Esophagus squamous epithelium (tissue), 5 donors: ENCODE measurements around the gene LARGE1. TPM values are rescaled to one million over a fixed set of nuclear protein-coding genes. Genes with fewer than 3 reads are reported as not detected.
A peak's percentile ranks its signal among the peaks of the same experiment; 100 is the strongest.

Experiments used
- DNase-seq: peaks from one replicate; lab custom pipeline; 2025; lab: John Stamatoyannopoulos, UW
- H3K27ac ChIP-seq, 4 donors: fragments of 200-600 bp; sonication (generic); one replicate each; pipeline ENCODE4 v1.5.1; 2016 to 2019; ENCODE audit warnings: mild to moderate bottlenecking in 1 of 4
- H3K27me3 ChIP-seq, 4 donors: fragments of 200-600 bp; sonication (generic); 1 replicate in 3 of 4; 2 replicates in 1 of 4; pipeline versions ENCODE4 v1.5.1 to v1.6.0; 2017 to 2021; ENCODE audit warnings: antibody characterized with exemption in 1 of 4
- H3K36me3 ChIP-seq, 3 donors: fragments of 200-600 bp; sonication (generic); one replicate each; pipeline ENCODE4 v1.5.1; 2016 to 2019
- H3K4me1 ChIP-seq, 3 donors: fragments of 200-600 bp; sonication (generic); one replicate each; pipeline ENCODE4 v1.5.1; 2017 to 2019
- H3K4me3 ChIP-seq, 4 donors: fragments of 200-600 bp; sonication (generic); 1 replicate in 3 of 4; 2 replicates in 1 of 4; pipeline ENCODE4 v1.5.1; 2016 to 2019; ENCODE audit warnings: mild to moderate bottlenecking in 2 of 4, moderate library complexity in 1 of 4
- H3K9me3 ChIP-seq, 3 donors: fragments of 200-600 bp; sonication (generic); one replicate each; pipeline ENCODE4 v1.5.1; 2016 to 2019
- POLR2A ChIP-seq, 4 donors: fragments of 450-650 bp; IDR thresholded peaks; one replicate each; pipeline ENCODE4 v1.6.1; 2017; ENCODE audit warnings: antibody characterized with exemption in 4 of 4, mild to moderate bottlenecking in 4 of 4, moderate library complexity in 3 of 4
- WGBS, 2 donors: methylation state at CpG; one replicate each; pipeline ENCODE4 v1.1.5; 2018; 5-methylcytosine and 5-hydroxymethylcytosine counted together
- intact Hi-C: fragments of 100-400 bp; cut with DNase I; formaldehyde crosslinking; loops from one replicate; pipeline ENCODE4 v1.15.0; 2022
- total RNA-seq, 4 donors: library from RNA; depleted of rRNA; stranded (reverse); fragments of >200 nt; gene quantifications; one replicate each; pipeline ENCODE4 v1.1.0, GENCODE V29; 2016
- TF ChIP-seq, protein P1 (sequence below), 6 experiments: fragments of 450-650 bp in 4 of 6; fragments of 200-600 bp in 2 of 6; sonication (generic) in 2 of 6; IDR thresholded peaks; one replicate each; pipeline ENCODE4 v1.5.1; 2016 to 2019; ENCODE audit warnings: antibody characterized with exemption in 6 of 6, mild to moderate bottlenecking in 4 of 6, moderate library complexity in 4 of 6
- donor health status: DM: yes; HTN: yes; CAD: no.

The LARGE1 gene
- total RNA-seq, 4 donors from 2014 or later = 5.2 to 15.1 (median 6.6) TPM

DNA sequence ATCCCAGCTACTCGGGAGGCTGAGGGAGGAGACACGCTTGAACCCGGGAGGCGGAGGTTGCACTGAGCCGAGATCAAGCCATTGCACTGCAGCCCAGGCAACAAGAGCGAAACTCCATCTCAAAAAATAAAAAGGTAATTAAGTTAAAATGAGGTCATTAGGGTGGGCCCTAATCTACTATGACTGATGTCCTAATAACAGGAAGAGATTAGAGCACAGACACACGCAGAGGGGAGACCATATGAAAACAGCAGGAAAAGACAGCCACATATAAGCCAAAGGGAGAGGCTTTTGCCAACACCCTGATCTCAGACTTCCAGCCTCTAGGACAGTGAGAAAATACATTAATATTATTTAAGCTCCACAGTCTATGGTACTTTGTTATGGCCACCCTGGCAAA, 17.3 kb downstream of the LARGE1 start:
- intact Hi-C loops = no loop called here
- Histone ChIP-seq H3K27ac (no peak overlapping the region), H3K36me3 (no peaks in the 10 kb centered on the region), H3K9me3 (no peaks in the 10 kb centered on the region), H3K4me3 (no peak overlapping the region), H3K27me3 (no peaks in the 10 kb centered on the region), H3K4me1 (no peaks in the 10 kb centered on the region)
- 86 to 87% methylated on average over 7 of the region's 7 CpGs for WGBS, 2 donors
- TF ChIP-seq POLR2A (IDR thresholded peaks at IDR 0.05) = no peak
- TF ChIP-seq, protein P1, sequence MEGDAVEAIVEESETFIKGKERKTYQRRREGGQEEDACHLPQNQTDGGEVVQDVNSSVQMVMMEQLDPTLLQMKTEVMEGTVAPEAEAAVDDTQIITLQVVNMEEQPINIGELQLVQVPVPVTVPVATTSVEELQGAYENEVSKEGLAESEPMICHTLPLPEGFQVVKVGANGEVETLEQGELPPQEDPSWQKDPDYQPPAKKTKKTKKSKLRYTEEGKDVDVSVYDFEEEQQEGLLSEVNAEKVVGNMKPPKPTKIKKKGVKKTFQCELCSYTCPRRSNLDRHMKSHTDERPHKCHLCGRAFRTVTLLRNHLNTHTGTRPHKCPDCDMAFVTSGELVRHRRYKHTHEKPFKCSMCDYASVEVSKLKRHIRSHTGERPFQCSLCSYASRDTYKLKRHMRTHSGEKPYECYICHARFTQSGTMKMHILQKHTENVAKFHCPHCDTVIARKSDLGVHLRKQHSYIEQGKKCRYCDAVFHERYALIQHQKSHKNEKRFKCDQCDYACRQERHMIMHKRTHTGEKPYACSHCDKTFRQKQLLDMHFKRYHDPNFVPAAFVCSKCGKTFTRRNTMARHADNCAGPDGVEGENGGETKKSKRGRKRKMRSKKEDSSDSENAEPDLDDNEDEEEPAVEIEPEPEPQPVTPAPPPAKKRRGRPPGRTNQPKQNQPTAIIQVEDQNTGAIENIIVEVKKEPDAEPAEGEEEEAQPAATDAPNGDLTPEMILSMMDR (IDR thresholded peaks at IDR 0.05) = no peak
- no peak for DNase-seq

DNA sequence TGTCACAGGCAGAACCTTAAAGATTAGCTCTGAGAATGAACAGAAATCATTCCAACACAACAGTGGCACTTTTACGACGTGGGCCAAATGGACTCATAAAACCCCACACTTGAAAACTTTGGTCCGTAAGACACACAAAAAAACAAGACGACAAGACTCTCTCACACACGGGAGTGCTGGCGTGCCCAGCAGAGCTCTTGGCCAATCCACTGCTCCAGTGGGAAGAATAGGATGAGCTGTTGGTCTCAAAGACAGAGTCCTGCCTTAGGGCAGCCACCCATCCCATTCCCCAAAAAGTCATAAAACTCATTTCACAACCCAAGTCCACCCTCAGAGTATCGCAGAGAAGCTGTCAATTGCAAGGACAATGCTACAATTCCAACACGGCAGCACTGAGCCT, 18.2 kb downstream of the LARGE1 start:
- WGBS, 2 donors = 87 to 91% methylated on average over 7 to 8 of the region's 8 CpGs
- DNase-seq = no peak
- intact Hi-C loops = no loop called here
- H3K27me3 ChIP-seq = no peaks in the 10 kb centered on the region
- H3K4me3 ChIP-seq = no peak overlapping the region
- H3K36me3 ChIP-seq = no peaks in the 10 kb centered on the region
- H3K9me3 ChIP-seq = no peaks in the 10 kb centered on the region
- TF ChIP-seq, protein P1 (IDR thresholded peaks at IDR 0.05) = no peak
- no peak for TF ChIP-seq POLR2A (IDR thresholded peaks at IDR 0.05)
- no peak overlapping the region for H3K27ac ChIP-seq
- H3K4me1 ChIP-seq = peaks cover 0 to 4% (median 0%) of the 10 kb centered on the region in 3 donors

DNA sequence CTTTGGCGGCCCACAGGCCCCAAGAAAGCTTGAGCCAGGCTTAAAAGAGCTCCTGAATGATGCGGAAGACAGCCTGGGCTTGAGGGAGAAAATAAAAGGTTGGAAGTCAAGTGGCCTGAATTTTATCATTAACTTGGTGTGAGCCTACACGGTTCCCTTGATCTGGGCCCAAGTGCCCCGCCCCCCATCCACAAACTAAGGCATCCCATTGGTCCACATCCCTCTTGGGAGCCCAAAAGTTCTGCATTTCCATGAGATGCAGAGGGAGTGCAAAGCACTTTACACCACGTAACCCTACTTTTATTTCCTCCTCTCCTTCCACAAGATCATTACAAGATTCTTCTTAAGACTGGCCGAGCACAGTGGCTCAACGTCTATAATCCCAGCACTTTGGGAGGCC, 22.2 kb downstream of the LARGE1 start:
- Histone ChIP-seq H3K4me1 (peaks cover 0 to 20% (median 0%) of the 10 kb centered on the region in 3 donors), H3K9me3 (no peaks in the 10 kb centered on the region), H3K27me3 (no peaks in the 10 kb centered on the region), H3K36me3 (no peaks in the 10 kb centered on the region), H3K4me3 (no peak overlapping the region), H3K27ac (no peak overlapping the region)
- DNase-seq = no peak
- intact Hi-C loops = no loop called here
- TF ChIP-seq POLR2A (IDR thresholded peaks at IDR 0.05) = no peak
- TF ChIP-seq, protein P1 (IDR thresholded peaks at IDR 0.05) = no peak
- 78 to 85% methylated on average over 7 of the region's 7 CpGs for WGBS, 2 donors

DNA sequence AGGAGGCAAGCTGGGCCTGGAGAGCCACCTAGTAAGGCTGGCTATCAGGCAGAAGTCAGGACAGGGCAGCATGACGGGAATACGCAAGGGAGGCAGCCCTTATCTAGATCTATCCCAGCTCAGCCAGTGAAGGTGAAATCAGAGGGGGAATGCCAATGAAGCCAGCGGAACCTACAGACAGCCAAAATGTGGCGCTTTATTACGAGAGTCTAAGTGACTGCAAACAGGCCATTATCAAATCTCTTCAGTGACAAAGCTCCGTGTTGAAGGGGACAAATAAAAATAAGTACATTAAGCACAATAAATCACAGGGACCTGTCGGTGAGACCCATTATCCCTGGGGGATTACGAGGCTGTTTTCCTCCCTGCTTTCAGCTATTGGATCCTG, 22.8 kb downstream of the LARGE1 start:
- TF ChIP-seq, protein P1 (IDR thresholded peaks at IDR 0.05) = no peak
- TF ChIP-seq POLR2A (IDR thresholded peaks at IDR 0.05) = no peak
- DNase-seq = no peak
- intact Hi-C loops = no loop called here
- Histone ChIP-seq H3K4me3 (no peak overlapping the region), H3K9me3 (no peaks in the 10 kb centered on the region), H3K4me1 (peaks cover 0 to 20% (median 0%) of the 10 kb centered on the region in 3 donors), H3K27me3 (no peaks in the 10 kb centered on the region), H3K36me3 (no peaks in the 10 kb centered on the region), H3K27ac (peak overlapping the region in 1 of 4 donors; percentile 9)
- 83 to 94% methylated on average over 6 to 8 of the region's 8 CpGs for WGBS, 2 donors

DNA sequence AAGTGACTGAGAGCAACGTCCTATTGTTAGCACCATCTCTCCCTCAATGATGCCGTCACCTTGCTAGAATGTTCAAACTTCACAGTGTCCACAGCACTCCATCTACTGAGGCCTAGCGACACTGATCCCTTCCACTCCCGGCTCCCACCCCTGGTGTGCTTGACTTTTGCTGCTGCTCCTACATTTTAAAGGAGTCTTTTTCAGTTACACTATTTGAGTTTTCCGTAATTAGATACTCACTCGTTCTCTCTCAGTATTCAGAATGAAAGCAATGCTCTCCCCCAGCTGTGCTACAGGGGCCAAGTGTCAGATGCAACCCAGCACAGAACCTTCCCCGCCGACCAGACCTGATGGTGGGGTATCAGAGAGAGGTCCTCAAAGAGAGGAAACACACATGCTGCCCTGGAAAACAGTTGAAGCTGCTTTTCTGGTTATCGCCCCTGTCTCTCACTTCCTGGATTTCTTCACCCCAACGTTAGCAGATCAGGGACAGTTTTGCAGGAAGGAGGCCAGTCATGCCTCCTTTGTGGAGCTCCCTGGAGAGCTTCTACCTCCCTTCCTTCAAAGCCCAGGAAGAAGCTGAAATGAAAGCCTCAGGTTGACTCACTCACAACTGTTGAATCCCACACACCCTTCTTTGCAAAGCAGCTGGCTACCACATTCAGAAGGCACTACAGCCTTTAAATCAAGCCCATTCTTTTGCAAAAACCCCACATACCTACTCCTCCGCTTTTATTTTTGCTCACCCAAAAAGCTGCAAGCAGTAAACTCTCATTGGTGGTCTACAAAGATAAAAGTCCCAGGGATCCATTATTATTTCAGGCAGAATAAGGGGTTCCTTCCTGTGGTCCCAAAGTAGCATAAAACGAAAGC, 23.5 kb downstream of the LARGE1 start:
- WGBS, 2 donors = 73 to 88% methylated on average over 8 to 10 of the region's 12 CpGs
- TF ChIP-seq, protein P1 (IDR thresholded peaks at IDR 0.05) = no peak
- no peak for TF ChIP-seq POLR2A (IDR thresholded peaks at IDR 0.05)
- Histone ChIP-seq H3K27me3 (no peaks in the 10 kb centered on the region), H3K27ac (peak overlapping the region in 1 of 4 donors; percentile 14), H3K9me3 (no peaks in the 10 kb centered on the region), H3K4me1 (peaks cover 0 to 20% (median 0%) of the 10 kb centered on the region in 3 donors), H3K36me3 (no peaks in the 10 kb centered on the region), H3K4me3 (no peak overlapping the region)
- no peak for DNase-seq
- intact Hi-C loops = no loop called here
